ENCODE results near the gene TSPO.

DNA sequence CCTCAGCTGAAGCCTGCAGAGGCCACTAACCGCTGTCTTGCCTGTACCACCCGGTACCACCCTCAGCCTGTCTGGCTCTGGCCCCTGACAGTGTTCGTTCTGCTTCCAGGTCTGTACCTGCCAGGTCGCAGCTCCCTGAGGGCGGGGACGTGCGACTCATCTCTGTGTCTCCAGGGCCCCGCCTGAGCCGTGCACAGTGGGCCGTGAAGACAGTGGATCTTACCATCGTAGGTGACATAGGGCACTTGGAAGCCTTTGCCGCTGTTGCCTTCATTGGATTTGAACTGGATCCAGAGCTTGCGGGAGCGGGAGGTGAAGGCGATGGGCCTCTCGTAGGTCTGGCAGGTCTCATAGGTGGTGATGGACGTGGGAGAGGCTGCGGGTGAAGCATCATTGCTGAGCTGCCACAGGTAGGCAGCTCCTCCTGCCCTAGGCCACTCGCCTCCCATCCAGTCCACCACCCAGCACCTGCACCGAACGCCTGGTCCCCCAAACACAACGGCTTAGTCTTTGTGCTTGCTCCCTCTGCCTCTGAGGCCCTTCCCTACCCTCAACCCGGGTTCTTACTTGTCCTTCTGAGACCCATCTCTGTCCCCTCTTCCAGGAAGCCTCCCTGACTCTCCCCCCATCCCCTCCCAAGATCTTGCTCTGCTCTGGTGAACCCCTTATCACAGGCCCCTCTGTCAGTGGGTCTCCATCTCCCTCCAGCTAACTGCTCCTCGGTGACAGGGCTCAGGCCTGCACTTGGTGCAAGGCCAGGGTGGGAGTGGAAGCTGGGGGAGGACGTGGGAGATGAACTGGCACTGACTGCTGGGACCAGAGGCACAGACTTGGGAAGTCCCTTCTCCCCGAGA is 56.7 kb downstream of the TSPO start:
- TF ChIP-seq EZH2 (IDR thresholded peaks at IDR 0.05), result no peak
- TF ChIP-seq POLR2AphosphoS5 (IDR thresholded peaks at IDR 0.05; ENCODE audit: borderline replicate concordance, low read depth, low read length), result no peak
- TF ChIP-seq FOXP2 (optimal IDR thresholded peaks at IDR 0.05; ENCODE audit: control extremely low read depth, extremely low read length, insufficient read depth), result no peak

All from SK-N-MC (cell line).